T-helper 1 cell (primary cell): ENCODE measurements around the gene TMEM138.

Experiments used
- DNase-seq, 5 donors: peaks; one replicate each; pipeline ENCODE4 v3.0.0-alpha.2; 2012 to 2020

TMEM138 gene

GRCh38 chr11:61411589-61411988, 49.4 kb downstream of the TMEM138 start:
- DNase-seq = no peak

- no peak for DNase-seq
Measured at GRCh38 chr11:61413496-61413895, 51.3 kb downstream of the TMEM138 start.

GRCh38 chr11:61414547-61414946, 52.4 kb downstream of the TMEM138 start:
- no peak for DNase-seq

- no peak for DNase-seq
Measured at GRCh38 chr11:61415381-61415780, 53.2 kb downstream of the TMEM138 start.

- no peak for DNase-seq
Measured at GRCh38 chr11:61416941-61417340, 54.8 kb downstream of the TMEM138 start.

- DNase-seq = no peak
Measured at GRCh38 chr11:61417670-61418069, 55.5 kb downstream of the TMEM138 start.

- DNase-seq = no peak
Measured at GRCh38 chr11:61418136-61418535, 56.0 kb downstream of the TMEM138 start.
